Measurements from ENCODE around the gene ATXN7.

The ATXN7 gene

DNA sequence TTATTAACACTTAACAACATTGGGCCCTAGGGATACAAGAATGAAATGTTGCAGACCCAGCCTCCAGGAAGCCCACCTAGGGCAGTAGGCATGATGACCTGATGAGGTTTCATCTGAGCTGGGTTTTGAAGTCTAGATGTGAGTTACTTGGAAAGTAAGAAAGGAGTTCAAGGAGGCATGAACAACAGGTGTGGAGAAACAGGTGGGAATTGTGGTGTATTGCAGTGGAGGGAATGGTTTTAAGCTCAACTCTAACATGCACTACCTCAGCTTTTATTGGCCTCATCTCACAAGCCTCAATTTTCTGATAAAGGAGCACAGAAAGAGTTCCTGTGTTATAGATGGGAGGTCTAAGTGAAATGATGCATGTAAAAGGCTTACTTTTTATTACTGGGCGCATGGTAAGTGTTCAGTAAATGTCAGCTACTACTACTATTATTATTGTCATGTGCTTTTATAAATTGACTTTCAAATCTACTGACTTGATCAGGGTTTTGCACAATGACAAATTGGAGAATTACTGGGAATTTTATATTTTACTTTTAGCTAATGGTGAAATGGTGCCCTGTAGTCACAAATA, 29.2 kb downstream of the ATXN7 start:
- TF ChIP-seq SIN3A (IDR thresholded peaks at IDR 0.05; ENCODE audit: borderline replicate concordance, insufficient read depth, low read length) (no peak), POLR2AphosphoS5 (IDR thresholded peaks at IDR 0.05; ENCODE audit: low read depth, low read length) (no peak), TAF1 (IDR thresholded peaks at IDR 0.05; ENCODE audit: borderline replicate concordance, insufficient read depth, low read length) (no peak), FOXP2 (optimal IDR thresholded peaks at IDR 0.05; ENCODE audit: borderline replicate concordance, extremely low read depth, extremely low read length, insufficient read depth) (no peak), REST (IDR thresholded peaks at IDR 0.05; ENCODE audit: insufficient read depth in 1 of 2, low read depth in 2 of 2, low read length in 2 of 2) (no peak)

DNA sequence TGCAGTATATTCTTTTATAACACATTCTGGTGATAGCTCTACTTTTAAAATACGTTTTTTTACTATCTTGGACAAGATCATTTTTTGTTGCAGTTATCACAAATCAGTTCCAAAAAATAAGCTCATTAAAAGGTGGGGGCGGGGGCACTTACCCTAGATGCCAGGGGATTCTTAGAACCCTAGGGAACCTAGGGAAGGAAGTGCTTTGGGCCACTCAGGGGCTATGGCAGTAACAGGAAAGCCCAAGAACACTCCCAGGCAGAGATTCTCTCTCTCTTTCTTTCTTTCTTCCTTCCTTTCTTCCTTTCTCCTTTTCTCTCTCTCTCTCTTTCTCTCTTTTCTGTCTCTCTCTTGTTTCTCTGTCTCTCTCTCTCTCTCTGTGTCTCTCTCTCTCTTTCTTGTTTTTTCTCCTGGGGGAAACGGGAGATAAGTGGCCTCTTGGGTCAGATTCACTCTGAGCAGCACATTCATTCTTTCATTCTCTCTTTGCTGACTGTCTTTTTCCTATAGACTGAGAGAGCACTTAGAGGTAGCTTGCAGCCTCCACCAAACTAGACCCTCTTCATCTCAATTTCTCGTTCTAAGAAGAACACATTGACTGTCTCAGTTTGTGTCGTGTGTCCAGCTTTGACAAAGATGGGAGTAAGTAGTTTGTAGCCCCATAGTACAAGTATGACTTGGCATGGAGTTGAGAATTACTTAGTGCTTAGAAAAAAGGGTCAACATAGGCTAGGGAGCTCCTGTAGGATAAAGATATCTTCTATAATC, 31.9 kb downstream of the ATXN7 start:
- TF ChIP-seq SIN3A (IDR thresholded peaks at IDR 0.05; ENCODE audit: borderline replicate concordance, insufficient read depth, low read length): no peak
- no peak for TF ChIP-seq REST (IDR thresholded peaks at IDR 0.05; ENCODE audit: insufficient read depth in 1 of 2, low read depth in 2 of 2, low read length in 2 of 2)
- TF ChIP-seq POLR2AphosphoS5 (IDR thresholded peaks at IDR 0.05; ENCODE audit: low read depth, low read length): no peak
- TF ChIP-seq FOXP2 (optimal IDR thresholded peaks at IDR 0.05; ENCODE audit: borderline replicate concordance, extremely low read depth, extremely low read length, insufficient read depth): no peak
- TF ChIP-seq TAF1 (IDR thresholded peaks at IDR 0.05; ENCODE audit: borderline replicate concordance, insufficient read depth, low read length): no peak

DNA sequence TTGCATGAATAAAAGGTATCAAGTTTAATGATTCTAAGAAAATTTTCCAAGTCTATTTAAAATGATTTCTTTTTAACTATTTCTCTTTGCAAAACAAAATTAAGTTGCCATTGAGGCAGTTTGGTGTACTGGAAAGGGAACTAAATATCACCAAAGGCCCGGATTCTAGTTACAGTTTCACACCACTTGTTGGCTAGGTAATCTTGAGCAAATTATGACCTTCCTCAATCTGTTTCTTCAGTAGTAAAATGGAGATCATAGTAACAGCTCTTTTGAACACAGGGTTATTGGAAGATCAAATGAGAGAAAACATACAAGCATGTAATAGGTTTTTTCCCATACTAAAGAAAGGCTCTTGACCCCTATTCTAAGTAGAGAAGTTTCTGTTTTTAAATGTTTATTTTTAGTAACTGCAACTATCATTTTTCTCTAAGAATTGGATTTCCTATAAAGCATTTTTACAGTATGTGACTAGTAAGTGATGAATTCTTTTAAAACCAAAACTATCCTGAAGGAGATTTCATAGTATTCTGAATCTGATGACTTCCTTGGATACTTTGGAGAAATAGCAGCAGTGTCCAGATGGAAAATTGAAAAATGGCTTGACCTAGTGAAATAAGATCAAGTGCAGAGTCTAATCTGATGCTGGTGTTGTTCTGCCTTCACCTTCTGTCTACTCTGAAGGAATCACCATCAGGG, 32.8 kb downstream of the ATXN7 start:
- TF ChIP-seq SIN3A (IDR thresholded peaks at IDR 0.05; ENCODE audit: borderline replicate concordance, insufficient read depth, low read length) (no peak), TAF1 (IDR thresholded peaks at IDR 0.05; ENCODE audit: borderline replicate concordance, insufficient read depth, low read length) (no peak)

- no peak for TF ChIP-seq FOXP2 (optimal IDR thresholded peaks at IDR 0.05; ENCODE audit: borderline replicate concordance, extremely low read depth, extremely low read length, insufficient read depth)
- no peak for TF ChIP-seq SIN3A (IDR thresholded peaks at IDR 0.05; ENCODE audit: borderline replicate concordance, insufficient read depth, low read length)
- no peak for TF ChIP-seq POLR2AphosphoS5 (IDR thresholded peaks at IDR 0.05; ENCODE audit: low read depth, low read length)
- no peak for TF ChIP-seq TAF1 (IDR thresholded peaks at IDR 0.05; ENCODE audit: borderline replicate concordance, insufficient read depth, low read length)
- TF ChIP-seq REST (IDR thresholded peaks at IDR 0.05; ENCODE audit: insufficient read depth in 1 of 2, low read depth in 2 of 2, low read length in 2 of 2): no peak
Observed at GRCh38 chr3:63900010-63900409, 36.3 kb downstream of the ATXN7 start.

DNA sequence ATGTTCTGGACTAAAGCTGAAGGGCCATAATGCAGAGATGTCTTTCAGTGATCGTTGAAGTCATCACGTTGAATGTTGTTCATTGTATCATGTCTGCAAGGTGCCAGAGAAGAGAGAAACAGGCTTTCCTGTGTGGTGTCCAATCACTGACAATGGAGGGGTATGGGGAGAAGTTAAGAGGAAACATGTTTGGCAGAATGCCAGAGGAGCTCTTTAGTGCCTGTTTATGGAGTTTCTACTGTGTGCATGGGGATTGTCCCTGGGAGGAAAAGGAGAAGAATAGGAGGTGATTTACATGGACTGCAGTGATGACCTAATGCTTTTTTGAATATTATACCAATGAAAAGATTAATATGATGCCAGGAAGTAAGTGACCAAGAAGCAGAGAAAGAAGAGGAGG, 36.8 kb downstream of the ATXN7 start:
- TF ChIP-seq TAF1 (IDR thresholded peaks at IDR 0.05; ENCODE audit: borderline replicate concordance, insufficient read depth, low read length) (no peak), SIN3A (IDR thresholded peaks at IDR 0.05; ENCODE audit: borderline replicate concordance, insufficient read depth, low read length) (no peak), FOXP2 (optimal IDR thresholded peaks at IDR 0.05; ENCODE audit: borderline replicate concordance, extremely low read depth, extremely low read length, insufficient read depth) (no peak), REST (IDR thresholded peaks at IDR 0.05; ENCODE audit: insufficient read depth in 1 of 2, low read depth in 2 of 2, low read length in 2 of 2) (no peak), POLR2AphosphoS5 (IDR thresholded peaks at IDR 0.05; ENCODE audit: low read depth, low read length) (no peak)

All from PFSK-1 (cell line).